Erythroblast (primary cell): ENCODE results near the gene SIPA1L3.

Experiments
- GATA1 ChIP-seq: IDR thresholded peaks from 2 replicates; pipeline ENCODE4 v1.6.1; 2011; ENCODE audit warnings: low read depth, mild to moderate bottlenecking, control low read depth, low read length, moderate library complexity
- POLR2A ChIP-seq: IDR thresholded peaks from 2 replicates; pipeline ENCODE4 v1.6.1; 2011; ENCODE audit warnings: mild to moderate bottlenecking, low read length

DNA sequence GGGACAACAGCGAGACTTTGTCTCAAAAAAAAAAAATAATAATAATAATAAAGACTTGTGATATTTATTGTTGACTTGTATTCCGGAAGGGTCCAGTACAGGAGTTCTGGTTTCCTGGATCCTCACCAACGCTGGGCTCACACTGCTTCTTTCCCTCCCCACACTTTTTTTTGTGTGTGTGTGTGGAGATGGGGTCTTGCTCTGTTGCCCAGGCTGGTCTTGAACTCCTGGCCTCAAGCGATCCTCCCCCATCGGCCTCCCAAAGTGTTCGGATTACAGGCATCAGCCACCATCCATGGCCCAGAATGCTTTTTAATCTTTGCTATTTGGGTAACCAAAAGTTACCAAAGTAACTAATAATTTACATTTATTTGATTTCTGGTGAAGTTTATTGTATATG, 39.1 kb downstream of the SIPA1L3 start:
- TF ChIP-seq POLR2A (no peak), GATA1 (no peak)
